D341Med (cell line): ENCODE measurements around the gene CRIP1.

Experiments used
- DNase-seq: peaks from one replicate; pipeline ENCODE4 v3.0.0; 2012; ENCODE audit warnings: low spot score

CRIP1 gene

GRCh38 chr14:105492971-105493871 lies 6.5 kb downstream of the CRIP1 start:
- DNase-seq: no peak

GRCh38 chr14:105493921-105494605 lies 7.4 kb downstream of the CRIP1 start:
- no peak for DNase-seq

DNA sequence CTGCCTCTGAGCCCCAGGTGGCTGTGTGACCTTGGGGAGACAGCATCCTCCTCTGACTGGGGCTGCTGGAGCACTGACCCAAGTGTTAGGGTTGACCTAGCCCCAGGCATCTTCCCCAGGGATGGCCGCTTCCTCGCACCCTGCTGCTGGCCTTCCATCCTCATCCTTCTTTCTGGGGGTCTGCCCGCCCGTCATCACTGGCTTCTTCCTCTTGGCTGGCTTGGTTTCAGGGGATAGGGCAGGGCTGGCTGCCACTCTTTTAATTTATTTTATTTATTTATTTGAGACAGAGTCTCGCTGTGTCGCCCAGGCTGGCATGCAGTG lies 7.9 kb downstream of the CRIP1 start:
- no peak for DNase-seq

DNA sequence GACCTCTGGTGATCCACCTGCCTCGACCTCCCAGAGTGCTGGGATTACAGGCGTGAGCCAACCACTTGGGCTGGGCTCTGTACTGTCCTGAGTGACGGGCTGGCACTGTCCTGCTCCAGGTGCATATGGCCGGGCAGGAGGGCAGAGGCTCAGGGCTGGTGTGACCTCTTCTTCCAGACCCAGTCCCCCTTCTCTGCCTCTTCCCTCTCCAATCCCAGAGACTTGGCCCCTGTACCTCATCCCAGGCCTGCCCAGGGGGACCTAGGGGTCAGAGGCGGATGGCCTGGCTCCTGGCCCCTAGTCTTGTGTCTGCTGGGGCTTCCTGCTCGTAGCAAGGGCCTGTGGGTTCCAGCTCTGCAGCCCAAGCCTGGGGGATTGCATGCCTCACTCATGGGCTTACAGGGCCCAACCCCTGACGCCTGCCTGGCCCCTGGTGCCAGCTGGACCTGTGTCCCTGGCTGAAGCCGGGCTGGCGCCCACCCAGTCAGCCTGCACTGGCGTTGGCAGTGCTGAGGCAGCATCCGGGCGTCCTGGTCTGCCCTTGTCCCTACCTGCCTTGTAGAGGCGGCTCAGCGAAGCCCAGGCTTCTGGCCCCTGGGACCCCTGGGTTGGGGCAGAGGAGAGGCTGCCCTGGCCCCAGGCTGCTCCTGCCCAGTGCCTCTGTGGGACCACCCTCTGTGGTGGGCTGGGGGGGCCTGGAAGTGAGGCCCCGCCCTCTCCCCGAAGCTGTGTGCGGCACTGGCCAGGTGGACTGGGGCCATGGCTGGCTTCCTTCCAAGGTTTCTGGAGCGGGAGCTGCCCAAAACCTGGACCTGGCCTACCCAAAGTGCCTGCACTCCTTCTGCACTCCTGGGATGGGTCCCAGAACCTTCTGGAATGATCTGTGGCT lies 8.7 kb downstream of the CRIP1 start:
- no peak for DNase-seq

- DNase-seq: no peak
Measured at GRCh38 chr14:105495990-105496830, 9.5 kb downstream of the CRIP1 start.

GRCh38 chr14:105496831-105497591 lies 10.3 kb downstream of the CRIP1 start:
- DNase-seq: no peak

DNA sequence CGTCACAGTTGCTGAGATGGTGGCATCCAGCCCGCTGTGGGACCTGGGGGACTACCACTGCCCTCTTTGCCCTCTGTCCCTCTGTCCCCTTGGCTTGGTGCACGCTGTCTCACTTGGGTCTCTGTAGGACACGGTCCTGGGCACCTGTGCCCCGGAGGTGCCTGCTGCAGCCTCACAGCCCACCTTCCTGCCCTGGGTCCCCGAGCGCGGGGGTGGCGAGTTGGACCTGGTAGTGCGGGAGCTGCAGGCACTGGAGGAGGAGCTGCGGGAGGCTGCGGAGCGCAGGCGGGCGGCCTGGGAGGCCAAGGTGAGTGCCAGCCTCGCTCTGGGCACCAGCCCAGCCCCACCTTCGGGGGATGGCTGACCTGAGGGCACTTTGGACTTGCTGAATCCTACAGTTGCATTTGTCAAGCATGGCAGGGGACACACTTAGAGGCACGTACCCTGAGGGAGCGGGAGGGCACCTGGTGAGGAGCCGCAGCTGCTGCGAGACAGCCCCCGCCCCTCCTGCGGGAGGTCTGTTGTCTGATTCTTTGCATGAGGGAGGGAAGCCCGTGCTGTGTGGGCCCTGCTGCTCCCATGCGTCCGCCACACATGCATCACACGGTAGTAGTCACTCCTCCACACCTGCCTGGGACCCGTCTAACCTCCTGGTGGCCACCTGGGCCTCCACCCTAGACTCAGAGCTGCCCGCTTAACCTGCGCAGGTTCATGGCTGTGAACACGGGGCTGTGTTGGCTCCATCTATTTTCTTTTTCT lies 11.2 kb downstream of the CRIP1 start:
- no peak for DNase-seq

DNA sequence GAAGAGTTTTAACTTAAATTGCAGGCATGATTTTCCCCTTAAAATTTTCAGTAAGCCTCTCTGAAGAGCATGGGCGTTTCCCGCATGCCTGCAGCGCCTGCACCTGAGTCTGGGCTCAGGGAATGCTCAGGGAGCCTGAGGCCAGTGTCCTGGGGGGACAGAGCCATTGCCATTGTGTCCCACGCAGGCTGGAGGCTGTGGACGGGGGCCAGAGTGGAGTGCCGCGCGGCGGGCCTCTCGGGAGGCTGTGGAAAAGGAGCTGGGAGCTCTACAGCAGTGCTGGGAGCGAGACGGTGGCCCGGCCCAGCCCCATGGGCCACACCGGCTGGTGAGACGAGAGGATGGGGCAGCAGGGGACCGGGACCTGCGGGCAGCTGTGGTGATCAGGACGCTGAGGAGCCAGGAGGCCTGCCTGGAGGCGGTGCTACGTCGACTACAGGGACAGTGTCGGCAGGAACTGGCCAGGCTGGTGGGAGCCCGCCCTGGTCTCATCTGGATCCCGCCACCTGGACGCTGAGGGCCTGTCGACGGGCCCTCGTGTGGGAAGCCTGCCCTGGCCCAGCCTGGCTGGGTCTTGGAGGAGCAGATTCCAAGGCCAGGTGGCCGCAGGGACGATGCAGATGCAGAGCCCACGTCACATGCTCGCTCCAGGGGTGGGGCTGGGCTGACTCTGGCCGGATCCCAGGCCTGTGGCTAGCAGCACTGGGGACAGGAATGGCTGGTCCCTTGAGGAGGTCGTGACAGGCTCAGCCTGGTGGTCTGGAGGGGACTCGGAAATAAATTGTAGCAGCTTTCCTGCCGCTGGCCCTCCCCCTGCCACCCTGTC lies 12.0 kb downstream of the CRIP1 start:
- DNase-seq: no peak

DNA sequence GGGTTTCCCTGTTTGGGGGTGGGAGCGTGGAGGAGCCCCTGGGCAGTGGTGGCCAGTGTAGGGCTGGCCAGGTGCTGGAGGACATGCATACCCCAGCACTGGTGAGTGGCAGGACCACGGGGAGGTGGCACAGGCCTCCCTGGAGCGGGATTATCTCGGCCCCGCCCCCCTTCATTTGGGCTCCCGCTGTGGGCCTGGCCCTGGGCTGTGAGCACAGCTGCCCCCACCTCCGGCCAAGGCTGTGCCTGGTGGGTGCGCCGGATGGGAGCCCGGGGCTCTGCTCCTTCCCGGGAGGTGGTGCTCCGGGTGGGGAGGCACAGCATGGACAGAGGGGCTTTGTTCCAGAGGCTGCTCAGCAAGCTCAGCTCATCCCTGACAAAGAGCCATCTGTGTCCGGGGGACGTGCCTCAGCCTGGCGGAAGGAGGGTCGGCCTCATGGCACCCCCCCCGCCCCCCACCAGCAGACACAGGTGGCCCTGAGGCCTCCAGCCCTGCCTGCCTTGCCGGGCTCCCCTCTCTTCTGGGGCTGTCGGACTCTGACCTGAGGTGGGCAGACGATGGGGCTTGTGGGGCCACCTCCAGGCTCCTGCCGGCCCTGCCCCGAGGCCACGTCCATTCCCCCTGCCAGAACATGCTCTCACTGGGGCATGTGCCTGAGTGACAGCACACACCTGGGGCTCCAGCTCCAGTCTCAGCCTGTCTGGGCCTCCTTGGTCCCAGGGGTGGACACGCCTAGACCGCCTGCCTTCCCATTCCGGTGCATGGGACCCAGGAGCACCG lies 12.8 kb downstream of the CRIP1 start:
- no peak for DNase-seq

DNA sequence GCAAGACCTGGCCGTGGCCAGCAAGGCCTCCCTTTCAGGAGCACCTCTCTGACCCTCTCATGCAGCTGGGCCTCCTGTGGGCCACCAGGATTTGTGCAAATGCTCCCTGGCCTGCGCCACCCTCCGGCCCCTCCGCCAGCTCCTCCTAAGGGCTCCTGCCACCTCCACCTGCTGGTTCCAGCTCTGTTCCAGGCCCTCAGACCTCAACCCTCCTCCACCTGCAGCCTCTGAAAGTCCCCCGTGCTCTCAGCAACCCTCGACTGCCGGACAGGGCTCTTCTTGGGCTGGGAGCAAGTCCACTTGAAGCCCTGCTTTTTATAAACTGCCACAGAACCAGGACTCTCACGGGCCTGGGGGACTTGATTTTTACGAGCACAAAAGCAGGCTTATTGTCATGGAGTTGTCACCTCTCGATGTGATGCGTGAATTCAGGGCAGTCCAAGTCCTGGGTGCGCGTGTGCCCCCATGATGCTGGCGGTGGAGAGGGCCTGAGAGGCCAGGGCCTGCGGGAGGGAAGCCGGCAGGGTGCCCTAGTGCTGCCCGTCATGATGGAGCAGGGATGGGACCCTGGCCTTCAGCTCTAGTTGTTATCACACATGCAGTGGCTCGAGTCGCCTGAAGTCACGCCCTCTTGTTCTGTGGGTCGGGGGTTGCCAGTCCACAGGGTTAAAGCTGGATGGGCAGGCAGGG lies 13.5 kb downstream of the CRIP1 start:
- no peak for DNase-seq

DNA sequence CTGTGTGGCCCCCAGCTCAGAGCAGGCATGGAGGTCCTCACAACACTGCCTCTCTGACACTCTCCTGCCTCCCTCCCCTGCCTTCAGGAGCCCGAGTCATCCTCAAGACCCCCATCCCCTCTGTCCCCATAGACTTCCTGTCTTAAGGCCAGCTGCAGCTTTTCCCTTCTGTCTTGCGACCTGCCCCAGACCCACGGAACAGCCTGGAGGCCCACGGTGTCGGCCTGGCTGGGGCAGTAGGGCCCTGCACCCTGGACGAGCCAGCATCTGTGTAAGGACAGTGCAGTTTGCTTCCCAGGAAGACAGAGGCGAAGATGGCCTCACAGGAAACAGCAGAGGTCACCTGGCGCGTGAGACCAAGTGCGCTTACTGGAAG lies 14.0 kb downstream of the CRIP1 start:
- no peak for DNase-seq

DNA sequence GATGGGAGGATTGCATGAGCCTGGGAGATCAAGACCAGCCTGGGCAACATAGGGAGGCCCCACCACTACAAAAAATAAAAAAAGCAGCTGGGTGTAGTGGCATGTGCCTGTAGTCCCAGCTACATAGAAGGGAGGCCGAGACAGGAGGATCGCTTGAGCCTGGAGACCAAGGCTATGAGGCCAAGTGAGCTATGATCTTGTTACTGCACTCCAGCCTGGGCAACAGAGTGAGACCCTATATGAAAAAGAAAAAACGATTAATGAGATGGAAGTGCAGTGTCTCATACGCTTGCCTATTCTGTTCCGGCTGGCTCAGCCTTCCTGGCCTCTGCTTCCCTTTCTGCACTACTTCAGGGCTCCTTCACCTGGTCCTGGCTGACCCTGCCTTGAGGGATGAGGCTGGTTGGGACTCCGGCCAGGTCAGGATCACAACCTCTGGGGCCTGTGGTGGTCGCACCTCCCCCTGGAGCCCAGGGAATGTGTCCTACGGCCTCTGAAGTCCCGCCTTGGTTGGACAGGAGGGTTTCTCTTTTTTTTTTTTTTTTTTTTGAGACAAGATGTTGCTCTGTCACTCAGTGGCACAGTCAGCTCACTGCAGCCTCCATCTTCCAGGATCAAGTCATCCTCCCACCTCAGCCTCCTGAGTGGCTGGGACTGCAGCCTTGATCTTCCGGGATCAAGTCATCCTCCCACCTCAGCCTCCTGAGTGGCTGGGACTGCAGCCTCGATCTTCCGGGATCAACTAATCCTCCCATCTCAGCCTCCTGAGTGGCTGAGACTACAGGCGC lies 15.0 kb downstream of the CRIP1 start:
- no peak for DNase-seq

GRCh38 chr14:105502446-105503295 lies 16.0 kb downstream of the CRIP1 start:
- no peak for DNase-seq

GRCh38 chr14:105503296-105503640 lies 16.6 kb downstream of the CRIP1 start:
- no peak for DNase-seq

GRCh38 chr14:105503935-105504692 lies 17.4 kb downstream of the CRIP1 start:
- no peak for DNase-seq
